Sigmoid colon (tissue), 7 donors: Measurements from ENCODE around the gene KRTAP5-6. TPM values are rescaled to one million over a fixed set of nuclear protein-coding genes. Genes with fewer than 3 reads are reported as not detected.

Source experiments
- DNase-seq: peaks from one replicate; pipeline ENCODE4 v3.0.0-alpha.2; 2019
- H3K27ac ChIP-seq, 4 donors: fragments of 200-600 bp; sonication (generic); one replicate each; pipeline ENCODE4 v1.5.1; 2016 to 2019; ENCODE audit warnings: mild to moderate bottlenecking in 1 of 4
- H3K27me3 ChIP-seq, 3 donors: fragments of 200-600 bp; sonication (generic); one replicate each; pipeline ENCODE4 v1.5.1; 2019; ENCODE audit warnings: mild to moderate bottlenecking in 1 of 3
- H3K36me3 ChIP-seq, 4 donors: fragments of 200-600 bp; sonication (generic); one replicate each; pipeline ENCODE4 v1.5.1; 2016 to 2019
- H3K4me1 ChIP-seq, 4 donors: fragments of 200-600 bp; sonication (generic); one replicate each; pipeline ENCODE4 v1.5.1; 2017 to 2019
- H3K4me3 ChIP-seq, 4 donors: fragments of 200-600 bp; sonication (generic); one replicate each; pipeline ENCODE4 v1.5.1; 2017 to 2019; ENCODE audit warnings: mild to moderate bottlenecking in 2 of 4, moderate library complexity in 1 of 4
- H3K9me3 ChIP-seq, 4 donors: fragments of 200-600 bp in 3 of 4; sonication (generic) in 3 of 4; one replicate each; pipeline versions ENCODE4 v1.5.1 to v1.6.1; 2013 to 2019
- CTCF ChIP-seq, 4 experiments: fragments of 450-650 bp in 3 of 4; fragments of 200-600 bp in 1 of 4; IDR thresholded peaks; one replicate each; pipeline ENCODE4 v1.5.1; 2016 to 2019; ENCODE audit warnings: antibody characterized with exemption in 4 of 4, mild to moderate bottlenecking in 3 of 4, moderate library complexity in 2 of 4
- EP300 ChIP-seq, 4 donors: sonication (generic); formaldehyde crosslinking; IDR thresholded peaks; one replicate each; pipeline ENCODE4 v1.6.1; 2017; ENCODE audit warnings: antibody characterized with exemption in 4 of 4
- POLR2A ChIP-seq, 2 donors: fragments of 450-650 bp; IDR thresholded peaks; one replicate each; pipeline ENCODE4 v1.6.1; 2016; ENCODE audit warnings: antibody characterized with exemption in 2 of 2, mild to moderate bottlenecking in 2 of 2, moderate library complexity in 2 of 2
- POLR2AphosphoS5 ChIP-seq, 4 donors: sonication (generic); formaldehyde crosslinking; IDR thresholded peaks; one replicate each; pipeline ENCODE4 v1.6.1; 2017; ENCODE audit warnings: antibody characterized with exemption in 4 of 4
- WGBS, 2 donors: extraction: QIAGEN DNeasy Blood & Tissue Kit; methylation state at CpG; one replicate each; pipeline ENCODE4 v1.1.7; 2013; 5-methylcytosine and 5-hydroxymethylcytosine counted together
- intact Hi-C: fragments of 100-400 bp; cut with DNase I; formaldehyde crosslinking; loops from one replicate; pipeline ENCODE4 v1.15.1; 2023
- polyA plus RNA-seq, 3 donors: library from polyadenylated mRNA; stranded (reverse); fragments of 200-250 nt; gene quantifications; one replicate each; pipeline ENCODE4 v1.2.3, GENCODE V29; 2013
- total RNA-seq, 4 donors: library from RNA; depleted of rRNA; stranded (reverse); fragments of >200 nt; gene quantifications; one replicate each; pipeline ENCODE4 v1.1.0, GENCODE V29; 2016
- donor health status: healthy with polysubstance abuse.
- donor health status: Bipolar disorder and iron deficiency.
- donor health status: healthy.

Gene KRTAP5-6
- total RNA-seq (not detected), polyA plus RNA-seq (not detected)

GRCh38 chr11:1696608-1697570 lies at the start of gene KRTAP5-6:
KRTAP5-6 (plus strand) TSS chr11:1697195; CDS start chr11:1697246, 51 bp downstream.
- no peak for DNase-seq
- Histone ChIP-seq H3K4me3 (no peak within 1 kb of the TSS), H3K9me3 (no peaks in the 10 kb centered on the region), H3K27me3 (peaks cover 0 to 25% (median 13%) of the 10 kb centered on the region in 3 donors), H3K4me1 (peaks cover 0 to 17% (median 11%) of the 10 kb centered on the region in 4 donors), H3K36me3 (no peaks in the 10 kb centered on the region), H3K27ac (no peak within 1 kb of the TSS)
- WGBS, 2 donors = 74 to 83% methylated on average over 11 of the region's 11 CpGs
- TF ChIP-seq EP300 (IDR thresholded peaks at IDR 0.05) (no peak), CTCF (IDR thresholded peaks at IDR 0.05) (no peak), POLR2AphosphoS5 (IDR thresholded peaks at IDR 0.05) (no peak), POLR2A (IDR thresholded peaks at IDR 0.05) (no peak)
- intact Hi-C loops = no loop called here

GRCh38 chr11:1647901-1648652 lies 48.9 kb upstream of the KRTAP5-6 start:
- Histone ChIP-seq H3K27me3 (peaks cover 0 to 3% (median 0%) of the 10 kb centered on the region in 3 donors), H3K9me3 (no peaks in the 10 kb centered on the region), H3K4me3 (no peak overlapping the region), H3K4me1 (peaks cover 0 to 4% (median 3%) of the 10 kb centered on the region in 4 donors), H3K36me3 (no peaks in the 10 kb centered on the region), H3K27ac (no peak overlapping the region)
- 90 to 92% methylated on average over 35 of the region's 35 CpGs for WGBS, 2 donors
- intact Hi-C loops = no loop called here
- no peak for TF ChIP-seq EP300 (IDR thresholded peaks at IDR 0.05)
- DNase-seq = no peak

- no peak for DNase-seq
- H3K27me3 ChIP-seq = peaks cover 0 to 7% (median 0%) of the 10 kb centered on the region in 3 donors
Measured at GRCh38 chr11:1648653-1649420, 48.2 kb upstream of the KRTAP5-6 start.

More at GRCh38 chr11:1648653-1649420, 48.2 kb upstream of the KRTAP5-6 start:
- no peaks in the 10 kb centered on the region for H3K9me3 ChIP-seq
- no peak for TF ChIP-seq POLR2A (IDR thresholded peaks at IDR 0.05)
- no peak for TF ChIP-seq CTCF (IDR thresholded peaks at IDR 0.05)
- TF ChIP-seq EP300 (IDR thresholded peaks at IDR 0.05) = no peak
- TF ChIP-seq POLR2AphosphoS5 (IDR thresholded peaks at IDR 0.05) = no peak
- H3K4me1 ChIP-seq = peaks cover 0 to 5% (median 4%) of the 10 kb centered on the region in 4 donors
- H3K4me3 ChIP-seq = no peak overlapping the region
- no peak overlapping the region for H3K27ac ChIP-seq
- WGBS, 2 donors = 86 to 88% methylated on average over 28 of the region's 28 CpGs
- intact Hi-C loops = no loop called here
- H3K36me3 ChIP-seq = no peaks in the 10 kb centered on the region
